A204.1 (cell line): ENCODE data around the gene HOTAIR.

ENCODE experiments used
- FAIRE-seq: peaks from 2 replicates; lab custom pipeline; 2012; peaks lifted over from hg19 to GRCh38; lab: Jason Lieb, UNC

The HOTAIR gene

GRCh38 chr12:53944209-53944608 is 30.5 kb downstream of the HOTAIR start:
- no peak for FAIRE-seq

GRCh38 chr12:53942467-53942997 is 32.2 kb downstream of the HOTAIR start:
- FAIRE-seq: no peak

GRCh38 chr12:53941750-53942149 is 33.0 kb downstream of the HOTAIR start:
- no peak for FAIRE-seq

GRCh38 chr12:53941187-53941586 is 33.6 kb downstream of the HOTAIR start:
- FAIRE-seq: no peak

GRCh38 chr12:53940443-53941014 is 34.2 kb downstream of the HOTAIR start:
- no peak for FAIRE-seq

- no peak for FAIRE-seq
These were observed 35.3 kb downstream of the HOTAIR start for GRCh38 chr12:53939141-53940108.

GRCh38 chr12:53938326-53939140 is 36.2 kb downstream of the HOTAIR start, which contains the start of gene HOXC13:
TSS of gene HOXC13 (plus strand) at chr12:53938831. CDS start at chr12:53938907, 76 bp downstream.
- no peak for FAIRE-seq

GRCh38 chr12:53937596-53938325 is 37.0 kb downstream of the HOTAIR start:
- FAIRE-seq: no peak

- FAIRE-seq: no peak
These were observed 37.7 kb downstream of the HOTAIR start for GRCh38 chr12:53937099-53937498.

- no peak for FAIRE-seq
These were observed 39.1 kb downstream of the HOTAIR start for GRCh38 chr12:53935383-53936341.

GRCh38 chr12:53932915-53933314 is 41.8 kb downstream of the HOTAIR start:
- no peak for FAIRE-seq

GRCh38 chr12:53931844-53932581 is 42.7 kb downstream of the HOTAIR start:
- FAIRE-seq: no peak

GRCh38 chr12:53930591-53931255 is 44.0 kb downstream of the HOTAIR start:
- FAIRE-seq: no peak

GRCh38 chr12:53929527-53929926 is 45.2 kb downstream of the HOTAIR start:
- no peak for FAIRE-seq

- FAIRE-seq: no peak
These were observed 46.5 kb downstream of the HOTAIR start for GRCh38 chr12:53928054-53928835.

GRCh38 chr12:53927220-53928029 is 47.3 kb downstream of the HOTAIR start:
- no peak for FAIRE-seq
